ENCODE data around the gene RAB27B.

RAB27B gene

GRCh38 chr18:54931152-54931551, 102.9 kb downstream of the RAB27B start:
- TF ChIP-seq CTCF (IDR thresholded peaks at IDR 0.05), result no peak

GRCh38 chr18:54932472-54932871, 104.2 kb downstream of the RAB27B start:
- no peak for TF ChIP-seq CTCF (IDR thresholded peaks at IDR 0.05)

- TF ChIP-seq CTCF (IDR thresholded peaks at IDR 0.05), result no peak
These were observed 110.2 kb downstream of the RAB27B start for GRCh38 chr18:54938506-54938905.

GRCh38 chr18:54939361-54939917, 111.2 kb downstream of the RAB27B start:
- no peak for TF ChIP-seq CTCF (IDR thresholded peaks at IDR 0.05)

GRCh38 chr18:54942144-54942543, 113.9 kb downstream of the RAB27B start:
- TF ChIP-seq CTCF (IDR thresholded peaks at IDR 0.05), result no peak

- no peak for TF ChIP-seq CTCF (IDR thresholded peaks at IDR 0.05)
These were observed 114.3 kb downstream of the RAB27B start for GRCh38 chr18:54942569-54942968.

Data from LNCAP (cell line).